Effector memory CD4-positive, alpha-beta T cell (primary cell): ENCODE results near the gene CPT2.
"Not testable (repeated sequence)": the region's sequence is repeated elsewhere in the genome, so short reads cannot be mapped to it uniquely, and the experiment has no call there.

Experiments
- DNase-seq, 3 donors: peaks; one replicate each; pipeline ENCODE4 v3.0.0-alpha.2; 2020
- H3K27ac ChIP-seq: 2 replicates; pipeline ENCODE4 v1.7.0; 2013; ENCODE audit warnings: mild to moderate bottlenecking, low read length, moderate library complexity; ENCODE audit not compliant: insufficient read depth, poor library complexity, severe bottlenecking
- H3K27me3 ChIP-seq: replicated peaks from 2 replicates; pipeline ENCODE4 v1.7.0; 2013; ENCODE audit warnings: mild to moderate bottlenecking, low read length; ENCODE audit not compliant: insufficient read depth, control insufficient read depth, poor library complexity, severe bottlenecking
- H3K36me3 ChIP-seq: 2 replicates; pipeline ENCODE4 v1.7.0; 2013; ENCODE audit warnings: mild to moderate bottlenecking, low read length, moderate library complexity; ENCODE audit not compliant: control insufficient read depth, insufficient read depth
- H3K4me1 ChIP-seq: 2 replicates; pipeline ENCODE4 v1.7.0; 2013; ENCODE audit warnings: low read length, mild to moderate bottlenecking; ENCODE audit not compliant: control insufficient read depth, insufficient read depth, poor library complexity, severe bottlenecking
- H3K4me3 ChIP-seq: 2 replicates; pipeline ENCODE4 v1.7.0; 2013; ENCODE audit warnings: low read length, low read depth, mild to moderate bottlenecking; ENCODE audit not compliant: insufficient read depth, poor library complexity, severe bottlenecking
- H3K9me3 ChIP-seq: 2 replicates; pipeline ENCODE4 v1.7.0; 2013; ENCODE audit warnings: mild to moderate bottlenecking, low read length, moderate library complexity; ENCODE audit not compliant: control insufficient read depth

Gene CPT2

GRCh38 chr1:53195246-53196016, 1.2 kb upstream of the CPT2 start:
- Histone ChIP-seq H3K27me3 (no peaks in the 10 kb centered on the region), H3K27ac (no peak overlapping the region), H3K9me3 (no peaks in the 10 kb centered on the region), H3K4me1 (peaks cover 8% of the 10 kb centered on the region), H3K4me3 (no peak overlapping the region), H3K36me3 (no peaks in the 10 kb centered on the region)
- DNase-seq: no peak

GRCh38 chr1:53196017-53196484, 573 bp upstream of the CPT2 start:
- H3K27me3 ChIP-seq: no peaks in the 10 kb centered on the region
- peak overlapping the region; percentile 92 for H3K27ac ChIP-seq
- peaks cover 8% of the 10 kb centered on the region for H3K4me1 ChIP-seq
- H3K9me3 ChIP-seq: no peaks in the 10 kb centered on the region
- DNase-seq: no peak
- no peaks in the 10 kb centered on the region for H3K36me3 ChIP-seq
- peak overlapping the region; percentile 74 for H3K4me3 ChIP-seq

- peaks cover 8% of the 10 kb centered on the region for H3K36me3 ChIP-seq
- no peaks in the 10 kb centered on the region for H3K27me3 ChIP-seq
- peak overlapping the region; percentile 92 for H3K27ac ChIP-seq
- peak overlapping the region; percentile 74 for H3K4me3 ChIP-seq
- no peaks in the 10 kb centered on the region for H3K9me3 ChIP-seq
- H3K4me1 ChIP-seq: peaks cover 8% of the 10 kb centered on the region
- no peak for DNase-seq
Measured at GRCh38 chr1:53197291-53198200, 922 bp downstream of the CPT2 start.

- no peak overlapping the region for H3K4me3 ChIP-seq
- H3K9me3 ChIP-seq: no peaks in the 10 kb centered on the region
- H3K27me3 ChIP-seq: no peaks in the 10 kb centered on the region
- DNase-seq: no peak
- peak overlapping the region; percentile 1 for H3K27ac ChIP-seq
- H3K36me3 ChIP-seq: peaks cover 15% of the 10 kb centered on the region
- peaks cover 8% of the 10 kb centered on the region for H3K4me1 ChIP-seq
Measured at GRCh38 chr1:53198241-53198651, 1.6 kb downstream of the CPT2 start.

GRCh38 chr1:53203466-53203865, 6.8 kb downstream of the CPT2 start:
- H3K27me3 ChIP-seq: no peaks in the 10 kb centered on the region
- no peak overlapping the region for H3K27ac ChIP-seq
- H3K9me3 ChIP-seq: peaks cover 3% of the 10 kb centered on the region
- H3K36me3 ChIP-seq: peaks cover 55% of the 10 kb centered on the region
- no peak overlapping the region for H3K4me3 ChIP-seq
- DNase-seq: no peak
- no peaks in the 10 kb centered on the region for H3K4me1 ChIP-seq

GRCh38 chr1:53205496-53205895, 8.9 kb downstream of the CPT2 start:
- not testable (repeated sequence) for H3K4me1 ChIP-seq, H3K27ac ChIP-seq, DNase-seq, H3K4me3 ChIP-seq, H3K27me3 ChIP-seq, H3K9me3 ChIP-seq
- H3K36me3 ChIP-seq: peaks cover 70% of the 10 kb centered on the region

- not testable (repeated sequence) for H3K4me3 ChIP-seq
- peaks cover 77% of the 10 kb centered on the region for H3K36me3 ChIP-seq
Measured at GRCh38 chr1:53206083-53206685, 9.6 kb downstream of the CPT2 start.

GRCh38 chr1:53206735-53207379, 10.2 kb downstream of the CPT2 start:
- no peaks in the 10 kb centered on the region for H3K4me1 ChIP-seq
- H3K36me3 ChIP-seq: peaks cover 76% of the 10 kb centered on the region
- H3K4me3 ChIP-seq: no peak overlapping the region
- no peaks in the 10 kb centered on the region for H3K27me3 ChIP-seq
- H3K27ac ChIP-seq: no peak overlapping the region
- H3K9me3 ChIP-seq: peaks cover 3% of the 10 kb centered on the region
- no peak for DNase-seq

More at GRCh38 chr1:53206083-53206685, 9.6 kb downstream of the CPT2 start:
- DNase-seq, H3K27ac ChIP-seq, H3K9me3 ChIP-seq, H3K4me1 ChIP-seq, H3K27me3 ChIP-seq: not testable (repeated sequence)

- no peak overlapping the region for H3K27ac ChIP-seq
- peaks cover 74% of the 10 kb centered on the region for H3K36me3 ChIP-seq
- peaks cover 3% of the 10 kb centered on the region for H3K9me3 ChIP-seq
- no peaks in the 10 kb centered on the region for H3K27me3 ChIP-seq
- no peak overlapping the region for H3K4me3 ChIP-seq
- no peaks in the 10 kb centered on the region for H3K4me1 ChIP-seq
- DNase-seq: no peak
Measured at GRCh38 chr1:53207726-53208125, 11.1 kb downstream of the CPT2 start.
